GM12873 (cell line): ENCODE measurements around the gene GPR35.
A peak's percentile ranks its signal among the peaks of the same experiment; 100 is the strongest.

Source experiments
- CTCF ChIP-seq: IDR thresholded peaks from 2 replicates; pipeline ENCODE4 v1.5.1; 2012; ENCODE audit warnings: low read depth, mild to moderate bottlenecking, moderate library complexity, low read length, control low read depth; ENCODE audit not compliant: insufficient read depth; ENCODE audit errors: missing control alignments

The GPR35 gene, protein sequence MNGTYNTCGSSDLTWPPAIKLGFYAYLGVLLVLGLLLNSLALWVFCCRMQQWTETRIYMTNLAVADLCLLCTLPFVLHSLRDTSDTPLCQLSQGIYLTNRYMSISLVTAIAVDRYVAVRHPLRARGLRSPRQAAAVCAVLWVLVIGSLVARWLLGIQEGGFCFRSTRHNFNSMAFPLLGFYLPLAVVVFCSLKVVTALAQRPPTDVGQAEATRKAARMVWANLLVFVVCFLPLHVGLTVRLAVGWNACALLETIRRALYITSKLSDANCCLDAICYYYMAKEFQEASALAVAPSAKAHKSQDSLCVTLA

DNA sequence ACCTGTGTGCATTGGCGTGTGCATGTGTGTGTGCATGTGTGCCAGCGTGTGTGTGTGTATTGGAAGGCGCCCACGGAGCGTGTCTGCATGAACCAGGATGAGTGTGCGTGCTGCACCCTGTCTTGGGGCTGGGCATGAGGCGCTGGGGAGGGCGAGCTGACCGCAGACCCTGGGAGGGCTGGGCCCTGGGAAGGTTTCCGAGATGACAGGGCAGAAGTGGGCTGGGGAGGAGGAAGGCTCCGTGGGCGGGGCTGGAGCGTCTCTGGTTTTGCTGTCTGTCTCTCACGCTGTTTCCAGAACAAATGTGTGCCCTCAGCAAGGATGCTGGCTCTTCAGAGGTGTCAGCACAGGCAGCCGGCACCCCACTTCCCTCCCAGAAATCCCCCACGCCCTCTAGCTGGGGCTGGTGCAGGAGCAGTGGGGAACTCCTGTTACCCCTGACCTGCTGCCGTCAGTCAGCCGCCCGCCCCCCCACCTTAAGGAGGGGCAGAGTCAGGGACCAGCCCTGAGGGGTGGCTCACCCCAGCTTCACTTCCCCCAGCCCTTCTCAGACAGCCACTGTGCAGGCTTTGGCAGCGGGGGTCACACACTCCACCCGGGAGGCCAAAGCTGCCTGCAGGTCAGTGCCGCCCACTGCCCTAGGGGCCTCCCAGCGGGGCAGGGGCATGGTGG lies at the start of gene GPR35:
TSS of gene GPR35 (plus strand) at position 531 of the 672 bp plus-strand sequence. CDS start 4,473 bp downstream, outside the sequence.
- peak; percentile 17 for TF ChIP-seq CTCF

DNA sequence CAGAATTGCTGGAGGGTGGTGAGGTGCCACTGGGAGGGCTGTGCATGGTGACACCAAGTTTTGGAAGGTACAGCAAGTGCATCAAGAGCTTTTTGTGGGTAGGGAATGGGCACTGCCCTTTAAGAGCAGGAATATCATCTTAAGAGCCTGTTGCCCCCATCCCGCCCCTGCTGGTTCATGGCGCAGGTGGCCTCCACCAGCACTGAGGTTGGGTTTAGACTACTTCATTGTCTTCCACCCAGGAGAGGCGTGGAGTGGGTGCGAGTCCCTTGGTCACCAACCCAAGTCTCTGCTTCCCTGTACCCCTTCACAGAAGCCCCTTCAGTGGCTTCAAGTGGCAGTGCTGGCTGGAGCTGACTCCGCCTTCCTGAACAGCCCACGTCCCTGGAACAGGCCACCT lies 49.2 kb upstream of the GPR35 start:
- no peak for TF ChIP-seq CTCF

DNA sequence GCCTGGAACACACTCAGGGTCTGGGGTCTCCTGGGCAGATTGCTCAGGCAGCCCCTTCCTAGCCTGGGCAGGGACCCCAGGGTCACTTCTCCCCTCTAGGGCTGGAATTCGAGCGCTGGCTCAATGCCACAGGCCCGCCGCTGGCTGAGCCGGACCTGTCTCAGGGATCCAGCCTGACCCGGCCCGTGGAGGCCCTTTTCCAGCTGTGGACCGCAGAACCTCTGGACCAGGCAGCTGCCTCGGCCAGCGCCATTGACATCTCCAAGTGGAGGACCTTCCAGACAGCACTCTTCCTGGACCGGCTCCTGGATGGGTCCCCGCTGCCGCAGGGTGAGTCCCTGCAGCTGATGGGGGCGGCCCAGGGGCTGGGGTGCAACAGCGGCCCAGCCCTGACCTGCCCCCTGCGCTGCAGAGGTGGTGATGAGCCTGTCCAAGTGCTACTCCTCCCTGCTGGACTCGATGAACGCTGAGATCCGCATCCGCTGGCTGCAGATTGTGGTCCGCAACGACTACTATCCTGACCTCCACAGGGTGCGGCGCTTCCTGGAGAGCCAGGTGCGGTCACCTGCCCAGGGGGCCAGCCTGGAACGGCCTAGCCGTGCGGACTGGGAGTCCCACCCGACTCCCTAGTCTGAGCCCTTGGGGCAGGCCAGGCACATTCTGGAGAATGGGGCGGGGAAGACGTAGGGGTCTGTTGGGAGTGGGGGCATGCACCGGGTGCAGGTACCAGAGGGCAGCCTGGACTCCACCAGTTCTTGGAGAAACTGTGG lies 48.7 kb upstream of the GPR35 start:
- no peak for TF ChIP-seq CTCF

GRCh38 chr2:240577281-240578109 lies 47.8 kb upstream of the GPR35 start:
- TF ChIP-seq CTCF = no peak

DNA sequence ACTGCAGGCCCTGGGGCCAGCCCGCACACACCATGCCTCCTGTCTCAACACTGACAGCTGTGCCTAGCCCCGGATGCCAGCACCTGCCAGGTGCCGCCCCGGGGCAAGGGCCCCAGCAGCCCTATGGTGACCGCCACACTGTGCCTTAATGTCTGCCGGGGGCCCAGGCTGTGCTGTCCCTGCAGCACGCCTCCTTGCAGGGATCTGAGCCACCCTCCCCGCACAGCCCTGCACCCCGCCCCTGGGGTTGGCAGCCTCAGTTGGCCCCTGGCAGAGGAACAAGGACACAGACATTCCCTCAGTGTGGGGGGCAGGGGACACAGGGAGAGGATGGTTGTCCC lies 47.2 kb upstream of the GPR35 start:
- no peak for TF ChIP-seq CTCF

DNA sequence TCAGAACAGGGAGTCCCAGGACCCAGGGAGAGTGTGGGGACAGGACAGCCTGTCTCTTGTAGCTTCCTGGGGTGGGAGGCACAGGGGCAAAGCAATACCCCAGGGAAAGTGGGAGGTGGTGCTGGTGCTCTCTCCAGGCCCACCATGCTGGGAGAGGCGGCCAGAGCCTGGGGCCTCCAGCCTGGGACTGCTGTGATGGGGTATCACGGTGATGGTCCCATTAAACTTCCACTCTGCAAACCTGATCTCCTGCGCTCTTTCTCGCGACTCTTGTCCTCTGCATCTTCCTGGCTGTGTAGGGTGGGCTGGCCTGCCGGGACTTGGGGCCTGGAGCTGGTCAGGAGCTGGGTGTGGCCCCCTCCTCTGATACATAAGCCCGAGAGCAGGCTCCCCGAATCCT lies 46.8 kb upstream of the GPR35 start:
- TF ChIP-seq CTCF = no peak
